Measurements from ENCODE around the gene NPC1.
"Not testable (repeated sequence)": the region's sequence is repeated elsewhere in the genome, so short reads cannot be mapped to it uniquely, and the experiment has no call there.

The NPC1 gene

DNA sequence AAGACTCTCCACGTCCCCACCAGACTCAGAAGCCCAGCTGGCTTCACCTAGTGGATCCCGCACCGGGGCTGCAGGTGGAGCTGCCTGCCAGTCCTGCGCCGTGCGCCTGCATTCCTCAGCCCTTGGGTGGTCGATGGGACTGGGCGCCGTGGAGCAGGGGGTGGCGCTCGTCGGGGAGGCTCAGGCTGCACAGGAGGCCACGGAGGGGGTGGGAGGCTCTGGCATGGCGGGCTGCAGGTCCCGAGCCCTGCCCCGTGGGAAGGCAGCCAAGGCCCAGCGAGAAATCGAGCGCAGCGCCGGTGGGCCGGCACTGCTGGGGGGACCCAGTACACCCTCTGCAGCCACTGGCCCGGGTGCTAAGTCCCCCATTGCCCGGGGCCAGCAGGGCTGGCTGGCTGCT, 8.8 kb downstream of the NPC1 start:
- not testable (repeated sequence) for DNase-seq (ENCODE audit: low read depth in 2 of 2, low spot score in 1 of 2)

GRCh38 chr18:23575309-23575651, 11.0 kb downstream of the NPC1 start:
- DNase-seq (ENCODE audit: low read depth in 2 of 2, low spot score in 1 of 2): no peak

- DNase-seq (ENCODE audit: low read depth in 2 of 2, low spot score in 1 of 2): no peak
These were observed 11.5 kb downstream of the NPC1 start for GRCh38 chr18:23574611-23575308.

DNA sequence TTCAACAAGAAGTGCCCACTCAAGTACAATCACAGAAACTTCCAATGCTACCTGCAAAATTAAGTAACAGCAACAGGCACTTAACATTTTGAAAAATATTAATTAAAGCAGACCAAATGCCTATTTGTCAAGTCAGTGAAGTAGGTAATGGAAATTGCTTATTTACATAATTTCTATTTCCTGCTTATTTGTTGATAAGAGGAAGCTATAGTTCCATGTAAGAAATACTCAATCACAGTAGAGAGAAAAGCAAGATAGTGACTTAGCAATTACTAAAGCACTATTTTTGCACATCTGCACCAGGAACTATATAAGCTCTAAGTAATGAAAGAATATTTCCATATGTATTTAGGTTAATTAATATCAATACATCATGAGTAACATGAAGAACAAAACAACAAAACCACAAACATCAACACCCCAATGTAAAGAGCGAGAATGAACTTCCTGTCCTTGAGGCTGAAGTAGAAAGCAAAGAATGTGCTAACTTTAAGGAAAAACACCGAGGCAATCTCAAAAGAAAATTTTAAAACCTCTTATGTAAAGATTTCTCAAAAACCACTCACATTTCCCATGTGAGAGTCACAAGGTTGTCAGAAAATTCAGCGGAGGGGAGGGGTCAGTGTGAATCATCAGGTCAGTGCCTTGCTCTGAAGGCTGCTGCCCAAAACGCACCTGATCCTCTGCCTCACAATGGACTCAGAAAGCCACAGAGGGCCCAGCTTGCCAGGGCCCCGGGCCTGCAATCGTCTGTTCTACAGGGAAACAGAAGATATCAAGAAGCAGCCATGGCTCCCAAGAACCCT, 12.5 kb downstream of the NPC1 start:
- no peak for DNase-seq (ENCODE audit: low read depth in 2 of 2, low spot score in 1 of 2)

GRCh38 chr18:23573020-23573419, 13.3 kb downstream of the NPC1 start:
- DNase-seq (ENCODE audit: low read depth in 2 of 2, low spot score in 1 of 2): no peak

GRCh38 chr18:23572570-23572969, 13.7 kb downstream of the NPC1 start:
- DNase-seq (ENCODE audit: low read depth in 2 of 2, low spot score in 1 of 2): no peak

GRCh38 chr18:23572012-23572411, 14.3 kb downstream of the NPC1 start:
- no peak for DNase-seq (ENCODE audit: low read depth in 2 of 2, low spot score in 1 of 2)

DNA sequence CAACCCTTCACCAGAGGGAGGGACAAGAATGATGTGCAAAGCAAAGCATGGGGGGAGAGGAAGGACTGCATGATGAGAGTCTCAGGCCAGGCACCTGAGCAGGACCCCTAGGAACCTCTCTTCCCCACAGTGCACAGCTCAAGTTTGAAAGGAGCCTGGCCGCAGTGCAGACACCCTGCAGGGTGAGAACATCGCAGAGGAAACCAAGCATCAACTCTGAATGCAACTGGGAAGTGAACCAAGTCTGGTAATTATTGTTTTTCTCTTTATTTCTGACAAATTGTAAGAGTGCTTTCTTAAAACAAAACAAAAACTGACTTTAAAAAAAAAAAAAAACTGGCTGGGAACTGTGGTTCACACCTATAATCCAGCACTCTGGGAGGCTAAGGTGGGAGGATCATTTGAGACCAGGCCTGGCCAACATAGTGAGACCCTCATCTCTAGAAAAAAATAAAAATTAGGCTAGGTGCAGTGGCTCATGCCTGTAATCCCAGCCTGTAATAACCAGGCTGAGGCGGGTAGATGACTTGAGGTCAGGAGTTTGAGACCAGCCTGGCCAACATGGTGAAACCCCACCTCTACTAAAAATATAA, 15.3 kb downstream of the NPC1 start:
- DNase-seq (ENCODE audit: low read depth in 2 of 2, low spot score in 1 of 2): no peak

DNA sequence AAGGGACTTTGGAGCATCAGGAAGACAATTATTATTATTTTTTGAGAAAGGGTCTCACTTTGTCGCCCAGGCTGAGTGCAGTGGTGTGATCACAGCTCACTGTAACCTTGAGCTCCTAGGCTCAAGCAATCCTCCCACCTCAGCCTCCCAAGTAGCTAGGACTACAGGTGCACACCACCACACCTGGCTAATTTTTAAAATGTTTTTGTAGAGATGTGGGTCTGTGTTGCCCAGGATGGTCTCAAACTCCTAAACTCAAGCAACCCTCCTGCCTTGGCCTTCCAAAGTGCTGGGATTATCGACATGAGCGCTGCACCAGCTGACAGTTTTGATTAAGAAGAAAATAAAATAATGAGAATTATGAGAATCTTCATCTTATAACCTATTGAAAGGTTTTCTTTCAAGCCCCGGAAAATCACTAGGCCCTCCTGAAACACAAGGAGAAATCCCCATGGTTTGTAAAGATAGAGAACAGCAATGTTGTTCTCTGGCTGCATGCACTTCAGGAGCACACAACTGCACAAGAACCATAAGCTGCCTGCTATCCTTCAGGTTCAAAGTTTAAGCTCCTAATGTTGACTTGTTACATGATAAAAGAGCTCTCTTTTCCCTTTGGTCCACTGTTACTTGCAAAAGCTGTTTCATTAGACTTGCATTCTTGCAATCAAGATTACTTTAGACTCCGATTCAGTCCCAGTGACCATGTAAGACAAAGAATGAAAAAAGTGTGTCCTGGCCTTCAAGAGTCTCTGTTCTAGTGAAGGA, 16.8 kb downstream of the NPC1 start:
- DNase-seq (ENCODE audit: low read depth in 2 of 2, low spot score in 1 of 2): no peak

- DNase-seq (ENCODE audit: low read depth in 2 of 2, low spot score in 1 of 2): no peak
These were observed 17.8 kb downstream of the NPC1 start for GRCh38 chr18:23568281-23569138.

DNA sequence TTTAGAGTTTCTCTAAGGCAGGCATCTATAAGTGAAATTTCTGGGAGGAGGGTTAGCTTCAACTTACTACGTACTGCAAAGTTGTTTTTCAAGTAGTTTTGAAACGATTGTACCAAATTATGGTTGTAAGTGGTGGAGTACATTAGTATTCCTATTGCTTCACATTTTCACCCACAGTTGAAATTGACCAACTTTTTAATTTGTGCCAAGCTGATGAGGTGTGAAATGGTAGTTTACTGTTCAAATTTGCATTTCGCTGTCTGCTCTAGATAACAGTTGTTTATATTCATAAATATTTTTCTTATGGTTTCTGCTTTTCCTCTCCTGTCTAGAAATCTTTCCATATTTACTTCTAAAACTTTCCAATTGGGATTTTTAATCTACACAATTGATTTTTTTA, 18.6 kb downstream of the NPC1 start:
- no peak for DNase-seq (ENCODE audit: low read depth in 2 of 2, low spot score in 1 of 2)

GRCh38 chr18:23565916-23566547, 20.3 kb downstream of the NPC1 start:
- DNase-seq (ENCODE audit: low read depth in 2 of 2, low spot score in 1 of 2): no peak

- DNase-seq (ENCODE audit: low read depth in 2 of 2, low spot score in 1 of 2): no peak
These were observed 22.8 kb downstream of the NPC1 start for GRCh38 chr18:23563377-23564043.

DNA sequence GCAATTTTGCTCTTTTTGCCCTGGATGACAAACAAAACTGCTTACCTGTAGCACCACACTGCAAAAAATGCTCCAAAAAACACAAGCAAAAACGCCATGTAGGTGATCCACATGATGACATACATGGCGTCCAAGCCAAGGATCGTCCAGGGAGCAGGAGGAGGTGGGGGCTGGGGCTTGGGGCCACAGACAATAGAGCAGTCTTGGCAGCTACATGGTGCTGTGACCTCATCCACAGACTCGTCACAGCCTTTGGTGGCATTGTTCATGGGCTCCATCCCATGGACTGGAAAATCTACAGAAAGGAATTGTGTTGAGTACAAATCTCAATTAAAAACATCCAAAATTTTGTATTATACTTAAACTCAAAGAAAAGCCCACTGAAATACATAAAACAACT, 26.1 kb downstream of the NPC1 start:
- no peak for DNase-seq (ENCODE audit: low read depth in 2 of 2, low spot score in 1 of 2)

DNA sequence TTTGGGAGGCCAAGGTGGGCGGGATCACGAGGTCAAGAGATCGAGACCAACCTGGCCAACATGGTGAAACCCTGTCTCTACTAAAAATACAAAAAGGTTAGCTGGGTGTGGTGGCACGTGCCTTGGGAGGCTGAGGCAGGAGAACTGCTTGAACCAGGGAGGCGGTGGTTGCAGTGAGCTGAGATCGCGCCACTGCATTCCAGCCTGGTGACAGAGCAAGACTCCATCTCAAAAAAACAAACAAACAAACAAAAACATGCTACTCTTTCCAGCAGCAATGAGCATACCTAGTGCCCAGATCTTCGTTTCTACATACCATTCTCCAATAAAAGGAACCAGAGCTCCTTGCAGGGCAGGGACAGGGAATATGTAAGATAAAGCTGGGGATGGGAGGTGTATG, 28.8 kb downstream of the NPC1 start:
- DNase-seq (ENCODE audit: low read depth in 2 of 2, low spot score in 1 of 2): not testable (repeated sequence)

DNA sequence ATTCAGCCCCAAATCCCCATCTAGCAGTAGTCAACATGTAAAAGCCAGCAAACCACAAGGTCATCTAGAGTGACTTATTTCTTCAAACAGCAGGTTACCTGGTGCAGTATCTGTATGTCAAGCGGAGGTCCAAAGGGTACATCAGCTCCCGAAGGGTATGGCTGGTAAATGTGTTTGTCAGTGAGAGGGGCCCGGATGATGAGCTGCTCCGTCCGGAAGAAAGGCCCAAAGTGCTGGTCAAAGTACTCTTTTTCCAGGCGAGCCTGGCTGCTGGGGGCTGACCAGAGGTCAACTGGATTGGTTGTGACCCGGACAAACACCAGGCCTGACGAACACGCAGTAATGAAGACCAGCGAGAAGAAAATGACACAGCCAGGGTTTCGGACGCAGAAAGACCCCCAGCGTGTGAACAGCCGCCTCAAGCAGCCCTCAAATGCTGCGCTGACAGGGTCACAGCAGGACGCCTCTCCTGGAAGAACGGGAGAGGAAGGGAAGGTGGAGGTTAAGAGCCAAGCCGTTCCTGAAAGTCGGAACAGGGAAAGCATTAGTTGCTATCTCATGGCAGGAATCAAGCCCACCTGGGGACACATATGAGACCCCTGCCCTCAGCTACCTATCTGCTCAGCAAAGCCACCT, 30.0 kb downstream of the NPC1 start:
- DNase-seq (ENCODE audit: low read depth in 2 of 2, low spot score in 1 of 2): no peak

DNA sequence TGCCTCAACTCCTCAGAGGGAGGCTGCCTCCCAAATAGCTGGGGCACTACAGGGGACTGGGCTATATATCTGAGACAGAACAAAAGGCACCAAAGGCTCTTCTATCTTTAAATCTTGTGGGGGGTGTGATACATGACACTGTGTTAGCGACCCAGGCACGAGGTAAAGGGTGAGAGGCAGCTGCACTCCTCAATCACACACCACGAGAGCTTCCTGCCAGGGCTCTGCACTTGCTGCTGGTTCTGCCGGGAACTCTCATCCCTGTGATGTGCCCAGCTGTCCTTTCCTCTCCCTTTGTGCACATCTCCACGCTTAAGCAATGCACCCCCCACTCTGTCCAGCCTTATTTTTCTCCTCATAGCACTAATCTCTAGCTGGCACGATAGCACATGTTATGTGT, 32.4 kb downstream of the NPC1 start:
- no peak for DNase-seq (ENCODE audit: low read depth in 2 of 2, low spot score in 1 of 2)

DNA sequence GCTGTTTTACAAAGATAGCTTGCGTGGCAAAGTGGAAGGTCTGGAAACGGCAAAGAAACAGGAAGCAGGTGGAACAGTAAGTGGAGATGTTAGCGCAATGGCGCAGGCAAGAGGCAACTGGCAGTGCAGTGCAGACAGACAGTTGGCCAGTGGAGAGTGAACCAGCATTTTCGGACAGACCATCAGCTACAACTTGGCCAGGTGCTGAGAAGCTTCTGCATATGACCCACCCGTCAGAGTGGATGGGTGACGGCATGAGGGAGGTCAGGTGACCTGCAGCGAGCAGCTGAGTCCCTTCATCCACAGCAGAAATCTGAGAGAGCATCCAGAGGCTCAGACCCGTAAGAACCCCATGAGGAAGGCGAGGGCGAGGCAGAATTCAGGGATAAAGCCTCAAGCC, 33.8 kb downstream of the NPC1 start:
- no peak for DNase-seq (ENCODE audit: low read depth in 2 of 2, low spot score in 1 of 2)

DNA sequence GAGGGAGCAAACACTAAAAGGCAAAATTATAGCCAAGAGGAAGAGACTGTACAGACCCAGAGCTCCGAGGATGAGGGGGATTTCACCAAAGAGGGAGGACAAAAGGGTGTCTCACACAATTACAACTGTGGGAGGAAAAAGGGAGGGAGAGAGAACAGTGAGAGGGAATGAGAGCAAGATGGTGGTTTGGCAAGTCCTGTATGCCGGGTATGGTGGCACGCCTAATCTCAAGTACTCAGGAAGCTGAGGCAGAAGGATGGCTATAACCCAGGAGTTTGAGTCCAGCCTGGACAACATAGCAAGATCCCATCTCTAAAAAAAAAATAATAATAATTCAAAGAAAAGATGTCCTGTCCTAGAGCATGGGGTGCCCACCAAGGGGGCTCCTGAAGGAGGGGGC, 34.3 kb downstream of the NPC1 start:
- DNase-seq (ENCODE audit: low read depth in 2 of 2, low spot score in 1 of 2): no peak
